Measurements from ENCODE around the gene LPP. TPM values are rescaled to one million over a fixed set of nuclear protein-coding genes. Genes with fewer than 3 reads are reported as not detected.

LPP gene
- total RNA-seq, 1 experiment from 2014 or later, result 54.0 TPM

DNA sequence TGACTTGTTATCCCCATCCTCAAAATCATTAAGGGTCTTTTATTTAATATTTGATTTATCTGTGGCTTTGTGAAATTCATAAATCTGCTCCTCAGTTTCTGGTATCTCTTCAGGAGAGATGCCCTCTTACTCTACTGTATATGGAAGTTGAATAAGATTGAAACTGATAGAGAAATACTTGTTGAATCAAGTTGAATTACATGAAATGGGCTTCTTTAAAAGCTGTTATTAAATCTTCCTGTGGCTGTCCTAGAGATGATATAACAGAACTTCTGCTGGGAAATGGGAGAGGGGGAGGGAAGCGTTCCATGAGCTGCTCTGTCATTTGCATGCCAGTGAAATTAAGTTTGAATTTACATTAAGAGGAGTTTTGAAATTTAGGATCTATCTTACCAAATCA is 523.4 kb downstream of the LPP start:
- H3K79me2 ChIP-seq (ENCODE audit: insufficient read depth, low read length), result no peaks in the 10 kb centered on the region
- TF ChIP-seq EZH2 (IDR thresholded peaks at IDR 0.05) (no peak), SRF (IDR thresholded peaks at IDR 0.05; ENCODE audit: low read depth) (no peak), SP1 (IDR thresholded peaks at IDR 0.05; ENCODE audit: low read depth) (no peak), JUND (IDR thresholded peaks at IDR 0.05) (no peak), POLR2A (IDR thresholded peaks at IDR 0.05; ENCODE audit: borderline replicate concordance, extremely low read depth, insufficient read depth, insufficient read length) (no peak), ELF1 (IDR thresholded peaks at IDR 0.05; ENCODE audit: borderline replicate concordance, low read depth) (no peak), SIN3A (IDR thresholded peaks at IDR 0.05; ENCODE audit: low read depth) (no peak), CBX3 (IDR thresholded peaks at IDR 0.05; ENCODE audit: low read depth) (no peak)
- no peak overlapping the region for H3K27ac ChIP-seq (ENCODE audit: low read depth, low read length)
- no peak overlapping the region for H3K4me2 ChIP-seq (ENCODE audit: low read length)
- DNase-seq (ENCODE audit: low read depth, low spot score) (no peak), ATAC-seq (no peak)
- H3K4me1 ChIP-seq (ENCODE audit: control insufficient read depth in 1 of 2, insufficient read depth in 2 of 2, low read length in 2 of 2), result no peaks in the 10 kb centered on the region
- BruUV-seq (replicated peaks), result no TSS peak
- no peak overlapping the region for H3K4me3 ChIP-seq (replicated peaks in 1 of 2; ENCODE audit: low read depth in 1 of 2, low read length in 2 of 2)
- no peak overlapping the region for H2AFZ ChIP-seq (ENCODE audit: low read depth, low read length, poor library complexity, severe bottlenecking)
- H3K27me3 ChIP-seq (ENCODE audit: insufficient read depth, low read length), result no peaks in the 10 kb centered on the region
- H3K9me3 ChIP-seq (ENCODE audit: control insufficient read depth in 1 of 2, insufficient read depth in 1 of 2, low read depth in 1 of 2, low read length in 2 of 2), result no peaks in the 10 kb centered on the region
- ChIA-PET POLR2A (no interaction called here), CTCF (no interaction called here), RAD21 (ENCODE audit: low non-redundant PET in 1 of 2, low total read pairs in 2 of 2, uncharacterized antibody in 2 of 2, unreplicated experiment in 2 of 2) (no interaction called here)
- H3K36me3 ChIP-seq (ENCODE audit: control insufficient read depth in 1 of 2, insufficient read depth in 2 of 2, low read length in 2 of 2), result no peaks in the 10 kb centered on the region
- H3K9ac ChIP-seq (ENCODE audit: low read length), result no peak overlapping the region
- intact Hi-C loops (cut with micrococcal nuclease), result no loop called here
- no peaks in the 10 kb centered on the region for H4K20me1 ChIP-seq (ENCODE audit: insufficient read depth)
- 0 out of 2 replicates have a peak, but pooled peaks cover 5% of the 10 kb centered on the region for H3K9me2 ChIP-seq (ENCODE audit: insufficient read depth)

DNA sequence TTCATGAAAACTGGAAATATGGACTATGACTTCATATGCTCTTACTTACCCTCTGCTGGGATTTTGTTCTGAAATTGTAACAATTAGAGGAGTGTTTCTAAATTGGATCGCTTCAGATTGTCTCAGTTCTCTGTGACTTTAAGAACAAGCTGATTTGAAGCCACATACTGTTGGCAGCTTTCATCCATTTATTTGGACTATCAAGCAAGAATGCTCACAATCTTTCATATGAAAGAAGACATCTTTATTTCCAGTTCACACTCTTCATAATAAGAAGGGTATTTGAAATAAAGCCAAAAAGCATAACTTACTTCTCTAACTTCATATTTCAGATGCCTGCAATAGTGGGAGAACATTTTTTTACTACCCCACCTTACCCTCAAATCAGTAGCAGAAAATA is 526.2 kb downstream of the LPP start:
- BruUV-seq (replicated peaks), result no TSS peak
- ChIA-PET POLR2A (interaction anchor here (0.6 to 0.7 kb wide), 2 partner anchors 16 to 544 kb away, joined by 3 to 7 read pairs; no protein-coding TSS in a partner anchor), CTCF (no interaction called here), RAD21 (ENCODE audit: low non-redundant PET in 1 of 2, low total read pairs in 2 of 2, uncharacterized antibody in 2 of 2, unreplicated experiment in 2 of 2) (no interaction called here)
- Histone ChIP-seq H3K9ac (ENCODE audit: low read length) (no peak overlapping the region), H2AFZ (ENCODE audit: low read depth, low read length, poor library complexity, severe bottlenecking) (no peak overlapping the region), H3K27ac (ENCODE audit: low read depth, low read length) (no peak overlapping the region), H3K4me3 (replicated peaks in 1 of 2; ENCODE audit: low read depth in 1 of 2, low read length in 2 of 2) (no peak overlapping the region), H3K9me2 (ENCODE audit: insufficient read depth) (0 out of 2 replicates have a peak, but pooled peaks cover 5% of the 10 kb centered on the region), H3K27me3 (ENCODE audit: insufficient read depth, low read length) (no peaks in the 10 kb centered on the region), H3K79me2 (ENCODE audit: insufficient read depth, low read length) (no peaks in the 10 kb centered on the region), H3K36me3 (ENCODE audit: control insufficient read depth in 1 of 2, insufficient read depth in 2 of 2, low read length in 2 of 2) (no peaks in the 10 kb centered on the region), H4K20me1 (ENCODE audit: insufficient read depth) (no peaks in the 10 kb centered on the region), H3K4me2 (ENCODE audit: low read length) (no peak overlapping the region), H3K9me3 (ENCODE audit: control insufficient read depth in 1 of 2, insufficient read depth in 1 of 2, low read depth in 1 of 2, low read length in 2 of 2) (no peaks in the 10 kb centered on the region), H3K4me1 (ENCODE audit: control insufficient read depth in 1 of 2, insufficient read depth in 2 of 2, low read length in 2 of 2) (no peaks in the 10 kb centered on the region)
- intact Hi-C loops (cut with micrococcal nuclease), result no loop called here
- no peak for DNase-seq (ENCODE audit: low read depth, low spot score)
- no peak for ATAC-seq
- TF ChIP-seq, protein P1, sequence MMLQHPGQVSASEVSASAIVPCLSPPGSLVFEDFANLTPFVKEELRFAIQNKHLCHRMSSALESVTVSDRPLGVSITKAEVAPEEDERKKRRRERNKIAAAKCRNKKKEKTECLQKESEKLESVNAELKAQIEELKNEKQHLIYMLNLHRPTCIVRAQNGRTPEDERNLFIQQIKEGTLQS (IDR thresholded peaks at IDR 0.05), result no peak
- no peak for TF ChIP-seq EZH2 (IDR thresholded peaks at IDR 0.05)
- no peak for TF ChIP-seq YY1 (IDR thresholded peaks at IDR 0.05; ENCODE audit: extremely low read depth, insufficient replicate concordance, low read depth, low read length)
